Activated T-cell treated with anti-CD3 and anti-CD28 coated beads, Interleukin-2, amount 50 U/mL, for 72 hours (primary cell): ENCODE data around the gene STARD4. TPM values are rescaled to one million over a fixed set of nuclear protein-coding genes. Genes with fewer than 3 reads are reported as not detected.

Experiments used
- ATAC-seq, 2 donors: fragments of 150-1000 bp; cut with Tn5 transposase; replicated peaks in 1 of 2; 2 replicates each; pipeline ENCODE4 v1.10.0; 2021; ENCODE audit warnings: moderate library complexity in 2 of 2, mild to moderate bottlenecking in 1 of 2
- DNase-seq, 2 donors: peaks; one replicate each; pipeline ENCODE4 v3.0.0; 2021 to 2022; ENCODE audit warnings: mixed read lengths in 1 of 2
- H3K27ac Mint-ChIP-seq: one replicate; pipeline ENCODE4 v1.8.0; 2022; ENCODE audit warnings: mild to moderate bottlenecking, moderate library complexity, mixed read lengths
- H3K27me3 Mint-ChIP-seq: one replicate; pipeline ENCODE4 v1.8.0; 2022; ENCODE audit warnings: low read depth, mixed read lengths
- H3K36me3 Mint-ChIP-seq, 2 donors: one replicate each; pipeline ENCODE4 v1.8.0; 2022; ENCODE audit warnings: mixed read lengths in 2 of 2, mild to moderate bottlenecking in 1 of 2; ENCODE audit not compliant: insufficient read depth in 2 of 2
- H3K4me1 Mint-ChIP-seq: one replicate; pipeline ENCODE4 v1.8.0; 2022; ENCODE audit warnings: low read depth, mixed read lengths
- H3K4me3 Mint-ChIP-seq, 2 donors: one replicate each; pipeline ENCODE4 v1.8.0; 2022; ENCODE audit warnings: mild to moderate bottlenecking in 2 of 2, mixed read lengths in 2 of 2, moderate library complexity in 2 of 2
- H3K9me3 Mint-ChIP-seq, 2 donors: one replicate each; pipeline ENCODE4 v1.8.0; 2022; ENCODE audit warnings: mixed read lengths in 2 of 2
- total RNA-seq, 2 donors: library from RNA; stranded (reverse); gene quantifications; one replicate each; pipeline ENCODE4 v1.2.3, GENCODE V29; 2022

The STARD4 gene
- total RNA-seq: 10 to 100 TPM; 28.9 to 47.4 TPM

GRCh38 chr5:111512375-111513130 lies at the start of gene STARD4:
TSS of gene STARD4 (minus strand) at chr5:111512535. CDS start at chr5:111507433, 5,102 bp downstream.
- no peaks in the 10 kb centered on the region for H3K9me3 Mint-ChIP-seq
- no peaks in the 10 kb centered on the region for H3K27me3 Mint-ChIP-seq
- H3K4me1 Mint-ChIP-seq: peaks cover 53% of the 10 kb centered on the region
- H3K4me3 Mint-ChIP-seq: peak within 1 kb of the TSS; percentile 98
- peaks cover 3 to 4% of the 10 kb centered on the region in 2 donors for H3K36me3 Mint-ChIP-seq
- DNase-seq (peak; percentile 91 to 92), ATAC-seq (peak; percentile 92 to 95)
- peak within 1 kb of the TSS; percentile 96 for H3K27ac Mint-ChIP-seq

- Mint-ChIP-seq H3K27ac (no peak overlapping the region), H3K4me3 (no peak overlapping the region), H3K9me3 (peaks cover 3 to 6% of the 10 kb centered on the region in 2 donors), H3K36me3 (peaks cover 5% of the 10 kb centered on the region in 2 donors), H3K4me1 (no peaks in the 10 kb centered on the region), H3K27me3 (no peaks in the 10 kb centered on the region)
- no peak for ATAC-seq
- DNase-seq: no peak
Observed at GRCh38 chr5:111559680-111560079, 47.3 kb upstream of the STARD4 start.

DNA sequence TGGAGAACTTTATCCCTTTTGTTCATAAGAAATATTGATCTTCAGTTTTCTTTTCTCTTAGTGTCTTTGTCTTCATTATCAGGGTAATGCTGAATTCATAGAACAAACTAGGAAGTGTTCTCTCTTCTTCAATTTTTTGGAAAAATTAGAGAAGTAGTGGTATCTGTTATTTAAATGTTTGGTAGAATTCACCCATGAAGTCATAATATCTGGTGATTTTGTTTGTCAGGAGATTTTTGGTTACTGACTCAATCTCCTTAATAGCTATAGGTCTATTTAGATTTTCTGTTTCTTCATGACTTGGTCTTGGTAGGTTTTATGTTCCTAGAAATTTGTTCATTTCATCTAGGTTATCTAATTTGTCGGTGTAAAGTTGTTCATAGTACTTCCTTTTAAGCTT lies 45.4 kb upstream of the STARD4 start:
- peaks cover 5 to 7% of the 10 kb centered on the region in 2 donors for H3K36me3 Mint-ChIP-seq
- ATAC-seq (no peak), DNase-seq (no peak)
- H3K4me3 Mint-ChIP-seq: no peak overlapping the region
- H3K4me1 Mint-ChIP-seq: peaks cover 11% of the 10 kb centered on the region
- H3K27ac Mint-ChIP-seq: no peak overlapping the region
- H3K9me3 Mint-ChIP-seq: peaks cover 7 to 9% of the 10 kb centered on the region in 2 donors
- no peaks in the 10 kb centered on the region for H3K27me3 Mint-ChIP-seq

DNA sequence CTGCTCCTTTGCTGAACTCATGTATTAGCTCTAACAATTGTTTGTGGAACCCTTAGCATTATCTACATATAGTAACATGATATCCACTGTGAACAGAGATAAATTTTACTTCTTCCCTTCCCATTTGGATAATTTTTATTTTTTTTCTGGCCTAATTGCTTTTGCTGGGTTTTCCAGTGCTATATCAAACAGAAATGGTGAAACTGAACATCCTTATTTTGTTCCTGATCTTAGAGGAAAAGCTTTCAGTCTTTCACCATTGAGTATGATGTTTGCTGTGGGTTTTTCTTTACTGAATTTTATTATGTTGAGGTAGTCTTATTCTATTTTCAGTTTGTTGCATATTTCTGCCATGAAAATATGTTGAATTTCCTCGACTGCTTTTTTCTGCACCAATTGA lies 44.8 kb upstream of the STARD4 start:
- H3K9me3 Mint-ChIP-seq: peaks cover 7 to 9% of the 10 kb centered on the region in 2 donors
- H3K36me3 Mint-ChIP-seq: peaks cover 5 to 7% of the 10 kb centered on the region in 2 donors
- no peak for DNase-seq
- no peak for ATAC-seq
- H3K4me3 Mint-ChIP-seq: no peak overlapping the region
- H3K27ac Mint-ChIP-seq: no peak overlapping the region
- H3K27me3 Mint-ChIP-seq: no peaks in the 10 kb centered on the region
- peaks cover 16% of the 10 kb centered on the region for H3K4me1 Mint-ChIP-seq

GRCh38 chr5:111556501-111556900 lies 44.2 kb upstream of the STARD4 start:
- Mint-ChIP-seq H3K27me3 (no peaks in the 10 kb centered on the region), H3K36me3 (peaks cover 5 to 7% of the 10 kb centered on the region in 2 donors), H3K27ac (no peak overlapping the region), H3K4me1 (peaks cover 22% of the 10 kb centered on the region), H3K4me3 (no peak overlapping the region), H3K9me3 (peaks cover 7 to 9% of the 10 kb centered on the region in 2 donors)
- DNase-seq (no peak), ATAC-seq (no peak)

GRCh38 chr5:111555760-111556159 lies 43.4 kb upstream of the STARD4 start:
- Mint-ChIP-seq H3K27me3 (no peaks in the 10 kb centered on the region), H3K9me3 (peaks cover 7 to 9% of the 10 kb centered on the region in 2 donors), H3K27ac (no peak overlapping the region), H3K4me1 (peaks cover 30% of the 10 kb centered on the region), H3K36me3 (peaks cover 5 to 7% of the 10 kb centered on the region in 2 donors), H3K4me3 (no peak overlapping the region)
- DNase-seq (no peak), ATAC-seq (no peak)

DNA sequence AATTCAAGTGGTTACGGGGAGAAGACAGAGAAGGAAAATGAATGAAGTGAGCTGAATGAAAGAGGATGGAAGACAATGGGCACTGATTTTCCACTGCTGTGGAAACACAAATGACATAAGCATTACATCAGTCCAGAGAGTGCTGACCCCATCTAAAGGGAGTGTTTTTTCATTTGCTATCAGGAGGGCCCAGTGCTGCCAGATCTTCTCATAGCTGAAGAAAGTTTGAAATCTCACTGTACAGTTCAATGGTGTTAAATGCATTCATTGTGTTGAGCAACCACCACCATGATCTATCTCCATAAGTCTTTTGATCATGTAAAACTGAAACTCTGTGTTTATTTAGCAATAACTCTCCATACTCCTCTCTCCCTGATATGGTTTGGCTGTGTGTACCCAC lies 41.5 kb upstream of the STARD4 start:
- DNase-seq (no peak), ATAC-seq (no peak)
- Mint-ChIP-seq H3K27ac (no peak overlapping the region), H3K4me3 (no peak overlapping the region), H3K36me3 (peaks cover 0 to 2% of the 10 kb centered on the region in 2 donors), H3K4me1 (peaks cover 41% of the 10 kb centered on the region), H3K9me3 (peaks cover 2 to 4% of the 10 kb centered on the region in 2 donors), H3K27me3 (no peaks in the 10 kb centered on the region)

- Mint-ChIP-seq H3K9me3 (peaks cover 2 to 4% of the 10 kb centered on the region in 2 donors), H3K36me3 (peaks cover 0 to 2% of the 10 kb centered on the region in 2 donors), H3K27me3 (no peaks in the 10 kb centered on the region), H3K4me3 (no peak overlapping the region), H3K4me1 (peaks cover 41% of the 10 kb centered on the region), H3K27ac (no peak overlapping the region)
- ATAC-seq (no peak), DNase-seq (no peak)
Observed at GRCh38 chr5:111552896-111553295, 40.6 kb upstream of the STARD4 start.

GRCh38 chr5:111552492-111552891 lies 40.2 kb upstream of the STARD4 start:
- Mint-ChIP-seq H3K4me1 (peaks cover 41% of the 10 kb centered on the region), H3K4me3 (no peak overlapping the region), H3K27ac (no peak overlapping the region), H3K36me3 (peaks cover 0 to 2% of the 10 kb centered on the region in 2 donors), H3K9me3 (peaks cover 2 to 4% of the 10 kb centered on the region in 2 donors), H3K27me3 (no peaks in the 10 kb centered on the region)
- ATAC-seq (no peak), DNase-seq (no peak)

DNA sequence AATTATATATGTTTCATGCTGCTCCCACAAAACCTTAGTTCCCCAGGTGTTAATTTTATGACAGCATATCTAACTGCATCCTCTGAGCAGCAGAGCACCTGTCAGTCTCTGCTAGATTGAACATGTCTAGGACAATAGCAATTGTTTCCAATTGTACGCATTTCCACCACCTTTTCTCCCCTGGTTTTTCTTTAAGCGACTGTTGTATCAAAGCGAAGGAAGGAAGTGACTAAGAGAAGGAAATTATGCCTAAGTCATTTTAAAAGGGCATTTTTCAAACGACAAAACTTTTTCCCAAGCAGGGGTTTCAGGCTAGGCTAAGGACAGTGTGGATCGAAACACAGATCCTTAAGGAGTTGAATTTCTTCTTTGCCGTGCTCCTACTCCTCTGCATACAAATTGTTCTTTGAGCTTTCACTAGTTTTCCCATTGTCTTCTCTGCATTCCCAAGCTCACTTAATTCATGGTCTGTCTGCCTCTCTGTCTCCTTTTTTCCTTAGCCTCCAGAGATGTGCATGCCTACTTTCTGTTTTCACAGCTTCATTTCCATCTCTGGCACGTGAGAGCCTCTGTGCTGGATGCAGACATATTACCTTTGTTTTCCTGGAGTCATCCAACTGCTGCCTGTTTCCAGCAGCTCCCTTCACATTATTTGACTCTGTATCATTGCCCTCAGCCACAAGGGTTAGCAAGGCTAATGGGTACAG lies 39.4 kb upstream of the STARD4 start:
- Mint-ChIP-seq H3K9me3 (peaks cover 2 to 4% of the 10 kb centered on the region in 2 donors), H3K27ac (no peak overlapping the region), H3K4me1 (peaks cover 41% of the 10 kb centered on the region), H3K4me3 (peak overlapping the region; percentile 7 to 11), H3K27me3 (no peaks in the 10 kb centered on the region), H3K36me3 (peaks cover 0 to 2% of the 10 kb centered on the region in 2 donors)
- ATAC-seq (peak; percentile 33 to 34), DNase-seq (no peak)

- no peak for ATAC-seq
Observed at GRCh38 chr5:111551161-111551560, 38.8 kb upstream of the STARD4 start.

DNA sequence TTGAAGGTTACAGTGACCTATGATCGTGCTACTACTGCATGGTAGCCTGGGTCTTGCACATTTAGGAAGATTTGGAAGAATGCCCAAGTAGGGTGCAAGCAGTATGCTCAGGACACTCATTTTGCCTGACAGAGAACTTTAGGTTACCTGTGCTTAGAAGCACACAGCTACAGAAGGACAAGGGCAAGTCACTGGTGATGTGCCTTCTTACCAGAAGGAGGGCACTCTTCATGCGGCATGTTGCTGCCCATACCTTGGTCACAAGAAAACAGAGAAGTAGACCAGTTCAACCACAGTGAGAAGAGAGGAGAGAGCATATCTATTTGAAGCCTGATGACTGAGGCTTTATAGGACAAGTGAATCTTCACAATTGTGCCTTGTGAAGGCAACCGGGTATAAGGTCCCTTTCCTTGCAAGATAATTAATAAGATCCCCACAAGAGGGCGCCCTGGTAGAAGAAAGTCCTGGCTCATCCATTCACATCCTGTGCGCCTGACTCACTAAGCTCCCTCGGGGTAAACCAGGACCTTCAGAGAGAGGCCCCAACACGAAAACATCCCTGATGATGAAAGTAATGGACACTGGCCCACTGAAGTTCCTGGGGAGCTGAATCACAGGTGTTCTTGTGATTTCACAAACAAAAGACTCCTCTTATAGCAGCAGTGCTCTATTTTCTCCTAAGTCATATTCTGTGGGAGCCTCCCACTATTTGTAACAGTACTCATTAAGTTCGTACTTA lies 38.1 kb upstream of the STARD4 start:
- Mint-ChIP-seq H3K4me1 (peaks cover 41% of the 10 kb centered on the region), H3K27ac (peak overlapping the region; percentile 58), H3K27me3 (no peaks in the 10 kb centered on the region), H3K4me3 (peak overlapping the region in 1 of 2 donors; percentile 52), H3K36me3 (peaks cover 0 to 2% of the 10 kb centered on the region in 2 donors), H3K9me3 (peaks cover 2 to 4% of the 10 kb centered on the region in 2 donors)
- ATAC-seq: peak; percentile 89 to 91
- peak; percentile 79 to 84 for DNase-seq

More at GRCh38 chr5:111551161-111551560, 38.8 kb upstream of the STARD4 start:
- DNase-seq: no peak
- H3K4me3 Mint-ChIP-seq: peak overlapping the region in 1 of 2 donors; percentile 7
- no peak overlapping the region for H3K27ac Mint-ChIP-seq
- peaks cover 0 to 2% of the 10 kb centered on the region in 2 donors for H3K36me3 Mint-ChIP-seq
- no peaks in the 10 kb centered on the region for H3K27me3 Mint-ChIP-seq
- peaks cover 2 to 4% of the 10 kb centered on the region in 2 donors for H3K9me3 Mint-ChIP-seq
- H3K4me1 Mint-ChIP-seq: peaks cover 41% of the 10 kb centered on the region
